Right atrium auricular region (tissue), 2 donors: ENCODE measurements around the gene CCDC154. TPM values are rescaled to one million over a fixed set of nuclear protein-coding genes. Genes with fewer than 3 reads are reported as not detected.

Experiments used
- DNase-seq: peaks from one replicate; pipeline ENCODE4 v3.0.0-alpha.2; 2019; ENCODE audit warnings: low spot score
- H3K27ac ChIP-seq, 2 donors: fragments of 200-600 bp; sonication (generic); 1 replicate in 1 of 2; 2 replicates in 1 of 2; pipeline ENCODE4 v1.5.1; 2016 to 2019
- H3K27me3 ChIP-seq, 2 donors: fragments of 200-600 bp; sonication (generic); one replicate each; pipeline versions ENCODE4 v1.5.1 to v1.6.0; 2017 to 2019
- H3K36me3 ChIP-seq: fragments of 200-600 bp; sonication (generic); one replicate; pipeline ENCODE4 v1.5.1; 2016
- H3K4me1 ChIP-seq, 2 donors: fragments of 200-600 bp; sonication (generic); one replicate each; pipeline versions ENCODE4 v1.5.1 to v1.6.0; 2017 to 2019
- H3K4me3 ChIP-seq, 2 donors: fragments of 200-600 bp; sonication (generic); 1 replicate in 1 of 2; 2 replicates in 1 of 2; pipeline ENCODE4 v1.5.1; 2017 to 2019; ENCODE audit warnings: mild to moderate bottlenecking in 1 of 2, moderate library complexity in 1 of 2
- H3K9me3 ChIP-seq, 2 donors: fragments of 200-600 bp; sonication (generic); one replicate each; pipeline ENCODE4 v1.5.1; 2019
- total RNA-seq, 2 donors: library from RNA; depleted of rRNA; stranded (reverse); fragments of >200 nt; gene quantifications; one replicate each; pipeline ENCODE4 v1.1.0, GENCODE V29; 2016
- TF ChIP-seq, protein P1 (sequence below), 2 donors: fragments of 200-600 bp; sonication (generic); IDR thresholded peaks; one replicate each; pipeline ENCODE4 v1.5.1; 2019; ENCODE audit warnings: antibody characterized with exemption in 2 of 2

CCDC154 gene, protein sequence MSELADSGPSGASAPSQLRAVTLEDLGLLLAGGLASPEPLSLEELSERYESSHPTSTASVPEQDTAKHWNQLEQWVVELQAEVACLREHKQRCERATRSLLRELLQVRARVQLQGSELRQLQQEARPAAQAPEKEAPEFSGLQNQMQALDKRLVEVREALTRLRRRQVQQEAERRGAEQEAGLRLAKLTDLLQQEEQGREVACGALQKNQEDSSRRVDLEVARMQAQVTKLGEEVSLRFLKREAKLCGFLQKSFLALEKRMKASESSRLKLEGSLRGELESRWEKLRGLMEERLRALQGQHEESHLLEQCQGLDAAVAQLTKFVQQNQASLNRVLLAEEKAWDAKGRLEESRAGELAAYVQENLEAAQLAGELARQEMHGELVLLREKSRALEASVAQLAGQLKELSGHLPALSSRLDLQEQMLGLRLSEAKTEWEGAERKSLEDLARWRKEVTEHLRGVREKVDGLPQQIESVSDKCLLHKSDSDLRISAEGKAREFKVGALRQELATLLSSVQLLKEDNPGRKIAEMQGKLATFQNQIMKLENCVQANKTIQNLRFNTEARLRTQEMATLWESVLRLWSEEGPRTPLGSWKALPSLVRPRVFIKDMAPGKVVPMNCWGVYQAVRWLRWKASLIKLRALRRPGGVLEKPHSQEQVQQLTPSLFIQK
- not detected for total RNA-seq

GRCh38 chr16:1443980-1444729 lies at the start of gene CCDC154:
TSS of gene CCDC154 (minus strand) at chr16:1444556. CDS start at chr16:1444322, 234 bp downstream.
- no peak within 1 kb of the TSS for H3K4me3 ChIP-seq
- peaks cover 31% of the 10 kb centered on the region for H3K36me3 ChIP-seq
- no peak for DNase-seq
- H3K4me1 ChIP-seq = no peaks in the 10 kb centered on the region
- H3K9me3 ChIP-seq = no peaks in the 10 kb centered on the region
- H3K27me3 ChIP-seq = no peaks in the 10 kb centered on the region
- no peak within 1 kb of the TSS for H3K27ac ChIP-seq
- TF ChIP-seq, protein P1, sequence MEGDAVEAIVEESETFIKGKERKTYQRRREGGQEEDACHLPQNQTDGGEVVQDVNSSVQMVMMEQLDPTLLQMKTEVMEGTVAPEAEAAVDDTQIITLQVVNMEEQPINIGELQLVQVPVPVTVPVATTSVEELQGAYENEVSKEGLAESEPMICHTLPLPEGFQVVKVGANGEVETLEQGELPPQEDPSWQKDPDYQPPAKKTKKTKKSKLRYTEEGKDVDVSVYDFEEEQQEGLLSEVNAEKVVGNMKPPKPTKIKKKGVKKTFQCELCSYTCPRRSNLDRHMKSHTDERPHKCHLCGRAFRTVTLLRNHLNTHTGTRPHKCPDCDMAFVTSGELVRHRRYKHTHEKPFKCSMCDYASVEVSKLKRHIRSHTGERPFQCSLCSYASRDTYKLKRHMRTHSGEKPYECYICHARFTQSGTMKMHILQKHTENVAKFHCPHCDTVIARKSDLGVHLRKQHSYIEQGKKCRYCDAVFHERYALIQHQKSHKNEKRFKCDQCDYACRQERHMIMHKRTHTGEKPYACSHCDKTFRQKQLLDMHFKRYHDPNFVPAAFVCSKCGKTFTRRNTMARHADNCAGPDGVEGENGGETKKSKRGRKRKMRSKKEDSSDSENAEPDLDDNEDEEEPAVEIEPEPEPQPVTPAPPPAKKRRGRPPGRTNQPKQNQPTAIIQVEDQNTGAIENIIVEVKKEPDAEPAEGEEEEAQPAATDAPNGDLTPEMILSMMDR (IDR thresholded peaks at IDR 0.05) = no peak

- no peaks in the 10 kb centered on the region for H3K9me3 ChIP-seq
- peak overlapping the region; percentile 76 to 80 for H3K4me3 ChIP-seq
- peaks cover 0 to 30% of the 10 kb centered on the region in 2 donors for H3K4me1 ChIP-seq
- peaks cover 32% of the 10 kb centered on the region for H3K36me3 ChIP-seq
- no peak for DNase-seq
- TF ChIP-seq, protein P1 (IDR thresholded peaks at IDR 0.05) = no peak
- no peaks in the 10 kb centered on the region for H3K27me3 ChIP-seq
- peak overlapping the region; percentile 92 to 95 for H3K27ac ChIP-seq
Observed at GRCh38 chr16:1493746-1494094, 49.4 kb upstream of the CCDC154 start.

GRCh38 chr16:1492923-1493745 lies 48.8 kb upstream of the CCDC154 start, which contains the start of gene TELO2:
TSS of gene TELO2 (plus strand) at chr16:1493360. CDS start at chr16:1494282, 922 bp downstream.
- H3K27me3 ChIP-seq = no peaks in the 10 kb centered on the region
- H3K4me3 ChIP-seq = peak within 1 kb of the TSS; percentile 76 to 80
- peak; percentile 70 for DNase-seq
- H3K36me3 ChIP-seq = peaks cover 26% of the 10 kb centered on the region
- TF ChIP-seq, protein P1 (IDR thresholded peaks at IDR 0.05) = no peak
- no peaks in the 10 kb centered on the region for H3K9me3 ChIP-seq
- H3K27ac ChIP-seq = peak within 1 kb of the TSS; percentile 92 to 95
- H3K4me1 ChIP-seq = peaks cover 0 to 30% of the 10 kb centered on the region in 2 donors

DNA sequence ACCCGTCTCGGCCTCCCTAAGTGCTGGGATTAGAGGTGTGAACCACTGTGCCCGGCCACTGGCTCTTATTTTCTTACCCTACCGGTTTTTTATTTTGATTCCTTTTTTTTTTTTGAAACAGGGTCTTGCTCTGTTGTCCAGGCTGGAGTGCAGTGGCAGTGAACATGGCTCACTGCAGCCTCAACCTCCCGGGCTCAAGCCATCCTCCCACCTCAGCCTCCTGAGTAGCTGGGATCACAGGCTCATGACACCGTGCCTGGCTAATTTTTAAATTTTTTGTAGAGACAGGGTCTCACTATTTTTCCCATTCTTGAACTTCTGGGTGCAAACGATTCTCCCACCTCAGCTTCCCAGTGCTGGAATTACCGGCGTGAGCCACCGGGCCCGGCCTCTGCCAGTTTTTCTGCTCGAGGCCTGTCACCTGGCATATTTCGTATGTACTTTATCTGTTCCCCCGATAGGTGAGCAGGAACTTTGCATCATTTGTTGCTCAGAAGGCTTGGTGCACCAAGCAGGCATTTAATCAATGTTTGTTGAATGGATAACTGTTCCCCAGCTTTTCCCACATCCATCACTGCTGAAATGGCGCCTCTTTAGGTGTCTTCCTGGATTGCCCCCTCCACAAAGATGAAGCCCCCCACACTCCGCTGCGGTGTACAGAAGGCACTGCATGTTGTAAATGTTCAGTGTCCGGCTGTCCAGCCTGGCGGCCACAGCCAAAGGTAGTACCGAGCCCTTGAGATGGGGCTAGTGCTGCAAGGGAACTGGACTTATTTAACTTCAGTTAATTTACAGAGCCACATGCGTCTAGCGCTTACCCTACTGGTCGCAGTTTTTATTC lies 47.9 kb upstream of the CCDC154 start:
- H3K9me3 ChIP-seq = no peaks in the 10 kb centered on the region
- peaks cover 0 to 30% of the 10 kb centered on the region in 2 donors for H3K4me1 ChIP-seq
- DNase-seq = no peak
- peaks cover 19% of the 10 kb centered on the region for H3K36me3 ChIP-seq
- TF ChIP-seq, protein P1 (IDR thresholded peaks at IDR 0.05) = no peak
- peak overlapping the region; percentile 92 to 95 for H3K27ac ChIP-seq
- H3K4me3 ChIP-seq = peak overlapping the region in 1 of 2 donors; percentile 80
- H3K27me3 ChIP-seq = no peaks in the 10 kb centered on the region
